ENCODE results near the gene ELOVL3. TPM values are rescaled to one million over a fixed set of nuclear protein-coding genes. Genes with fewer than 3 reads are reported as not detected.

The ELOVL3 gene
- total and polyA plus RNA-seq, 2 donors (not counting 3 experiments of a cell fraction or from before 2014, with no cell fraction given): not detected

GRCh38 chr10:102246261-102246660, 20.2 kb downstream of the ELOVL3 start:
- ChIA-PET CTCF (interaction anchor here (0.7 to 2.7 kb wide), 4 partner anchors 14 to 105 kb away, joined by 3 to 21 read pairs (median 10); no protein-coding TSS in a partner anchor), POLR2A (interaction anchor here (1.3 kb wide), 1 partner anchor 54 kb away, joined by 5 read pairs; no protein-coding TSS in a partner anchor)
- intact Hi-C loops (cut with micrococcal nuclease) (loop anchor here (5.0 kb wide), 2 partner anchors 36 to 96 kb away; no protein-coding TSS in a partner anchor), dilution Hi-C loops (cut with MboI; ENCODE audit: extremely low pct_ligation_motif_present, low sequenced_read_pairs) (loop anchor here (25.0 kb wide), 1 partner anchor 116 kb away; no protein-coding TSS in a partner anchor)
- H3K36me3 ChIP-seq (ENCODE audit: control insufficient read depth in 2 of 2, extremely low read depth in 1 of 2, insufficient read depth in 2 of 2, low read length in 2 of 2): no peaks in the 10 kb centered on the region
- peaks cover 21% of the 10 kb centered on the region for H3K4me1 ChIP-seq (ENCODE audit: control insufficient read depth, extremely low read depth, insufficient read depth, low read length)
- DNase-seq (ENCODE audit: low read depth, low spot score) (peak; percentile 43), FAIRE-seq (no peak)
- no peaks in the 10 kb centered on the region for H3K27me3 ChIP-seq (ENCODE audit: control insufficient read depth in 2 of 2, insufficient read depth in 2 of 2, low read length in 2 of 2)
- peak overlapping the region; percentile 59 to 90 (median 85) for H3K4me3 ChIP-seq (replicated peaks in 1 of 3; ENCODE audit: insufficient read depth in 1 of 3, low read depth in 1 of 3, low read length in 3 of 3)
- BruUV-seq (replicated peaks): TSS peak; percentile 36
- H3K4me2 ChIP-seq (ENCODE audit: insufficient read depth, low read length): peak overlapping the region; percentile 83
- H4K20me1 ChIP-seq (replicated peaks; ENCODE audit: control insufficient read depth, extremely low read depth, insufficient read depth, low read length): peaks cover 3% of the 10 kb centered on the region
- H3K27ac ChIP-seq (ENCODE audit: insufficient read depth, low read depth, low read length): no peak overlapping the region
- H3K9me1 ChIP-seq (replicated peaks; ENCODE audit: control insufficient read depth, extremely low read depth, insufficient read depth, low read length): no peaks in the 10 kb centered on the region
- TF ChIP-seq GATA2 (IDR thresholded peaks at IDR 0.05; ENCODE audit: insufficient read depth, insufficient read length, low read depth, low read length) (no peak), JUN (IDR thresholded peaks at IDR 0.05; ENCODE audit: borderline replicate concordance, insufficient read depth, insufficient read length, low read depth) (no peak), MAX (IDR thresholded peaks at IDR 0.05; ENCODE audit: insufficient read depth, insufficient read length) (no peak)
- H3K9ac ChIP-seq (replicated peaks; ENCODE audit: extremely low read depth, insufficient read depth, low read length): peak overlapping the region; percentile 81
- no peaks in the 10 kb centered on the region for H3K9me3 ChIP-seq (replicated peaks; ENCODE audit: control insufficient read depth, insufficient read depth, low read length)
- peaks cover 55% of the 10 kb centered on the region for H3K79me2 ChIP-seq (ENCODE audit: control insufficient read depth, insufficient read depth, low read length)
- no peak overlapping the region for H2AFZ ChIP-seq (ENCODE audit: low read depth, low read length)

- Histone ChIP-seq H3K4me2 (ENCODE audit: insufficient read depth, low read length) (no peak overlapping the region), H3K27ac (ENCODE audit: insufficient read depth, low read depth, low read length) (no peak overlapping the region), H3K79me2 (ENCODE audit: control insufficient read depth, insufficient read depth, low read length) (peaks cover 69% of the 10 kb centered on the region), H3K9me1 (replicated peaks; ENCODE audit: control insufficient read depth, extremely low read depth, insufficient read depth, low read length) (no peaks in the 10 kb centered on the region), H3K4me1 (ENCODE audit: control insufficient read depth, extremely low read depth, insufficient read depth, low read length) (peaks cover 16% of the 10 kb centered on the region), H3K9ac (replicated peaks; ENCODE audit: extremely low read depth, insufficient read depth, low read length) (no peak overlapping the region), H3K27me3 (ENCODE audit: control insufficient read depth in 2 of 2, insufficient read depth in 2 of 2, low read length in 2 of 2) (no peaks in the 10 kb centered on the region), H2AFZ (ENCODE audit: low read depth, low read length) (no peak overlapping the region), H4K20me1 (replicated peaks; ENCODE audit: control insufficient read depth, extremely low read depth, insufficient read depth, low read length) (peaks cover 3% of the 10 kb centered on the region), H3K36me3 (ENCODE audit: control insufficient read depth in 2 of 2, extremely low read depth in 1 of 2, insufficient read depth in 2 of 2, low read length in 2 of 2) (no peaks in the 10 kb centered on the region), H3K4me3 (replicated peaks in 1 of 3; ENCODE audit: insufficient read depth in 1 of 3, low read depth in 1 of 3, low read length in 3 of 3) (no peak overlapping the region), H3K9me3 (replicated peaks; ENCODE audit: control insufficient read depth, insufficient read depth, low read length) (no peaks in the 10 kb centered on the region)
- CTCF ChIA-PET: interaction anchor here (1.2 to 2.0 kb wide), 3 partner anchors 13 to 103 kb away, joined by 3 to 7 read pairs (median 4); no protein-coding TSS in a partner anchor
- intact Hi-C loops (cut with micrococcal nuclease): loop anchor here (5.0 kb wide), 2 partner anchors 35 to 95 kb away; no protein-coding TSS in a partner anchor
- no TSS peak for BruUV-seq (replicated peaks)
- POLR2A ChIA-PET: no interaction called here
- FAIRE-seq: no peak
- dilution Hi-C loops (cut with MboI; ENCODE audit: extremely low pct_ligation_motif_present, low sequenced_read_pairs): loop anchor here (25.0 kb wide), 1 partner anchor 115 kb away; no protein-coding TSS in a partner anchor
- TF ChIP-seq CTCF (IDR thresholded peaks at IDR 0.05; ENCODE audit: extremely low read depth in 1 of 2, insufficient read depth in 1 of 2, low read depth in 1 of 2, low read length in 2 of 2) (no peak), POLR2AphosphoS5 (IDR thresholded peaks at IDR 0.05; ENCODE audit: insufficient read depth, low read depth, low read length) (no peak), MYC (IDR thresholded peaks at IDR 0.05; ENCODE audit: low read depth, low read length) (no peak)
- DNase-seq (ENCODE audit: low read depth, low spot score): no peak
Measured at GRCh38 chr10:102247734-102248133, 21.6 kb downstream of the ELOVL3 start.
